NCI-H2029 treated with DMSO at 0.1 percent for 48 hours (cell line): ENCODE results near the gene CTNNB1.

Experiments used
- DNase-seq: peaks from one replicate; lab custom pipeline; 2025; lab: John Stamatoyannopoulos, UW

CTNNB1 gene

GRCh38 chr3:41198950-41199865 lies at the start of gene CTNNB1:
Gene CTNNB1 (plus strand): TSS chr3:41199505. CDS start chr3:41224069, 24,564 bp downstream.
- peak; percentile 52 for DNase-seq

GRCh38 chr3:41155834-41156233 lies 43.5 kb upstream of the CTNNB1 start:
- DNase-seq, result no peak

GRCh38 chr3:41158947-41159346 lies 40.4 kb upstream of the CTNNB1 start:
- peak; percentile 74 for DNase-seq

- no peak for DNase-seq
Observed at GRCh38 chr3:41159588-41160189, 39.6 kb upstream of the CTNNB1 start.

- DNase-seq, result no peak
Observed at GRCh38 chr3:41162541-41162940, 36.8 kb upstream of the CTNNB1 start.

GRCh38 chr3:41163006-41163405 lies 36.3 kb upstream of the CTNNB1 start:
- no peak for DNase-seq

GRCh38 chr3:41163421-41163820 lies 35.9 kb upstream of the CTNNB1 start:
- DNase-seq, result no peak

GRCh38 chr3:41164777-41165176 lies 34.5 kb upstream of the CTNNB1 start:
- no peak for DNase-seq

GRCh38 chr3:41167722-41168497 lies 31.4 kb upstream of the CTNNB1 start:
- DNase-seq, result no peak

GRCh38 chr3:41169023-41169422 lies 30.3 kb upstream of the CTNNB1 start:
- DNase-seq, result no peak

GRCh38 chr3:41173926-41174885 lies 25.1 kb upstream of the CTNNB1 start:
- DNase-seq, result no peak

- no peak for DNase-seq
Observed at GRCh38 chr3:41175365-41175764, 23.9 kb upstream of the CTNNB1 start.

GRCh38 chr3:41176596-41176995 lies 22.7 kb upstream of the CTNNB1 start:
- no peak for DNase-seq

- no peak for DNase-seq
Observed at GRCh38 chr3:41178576-41178975, 20.7 kb upstream of the CTNNB1 start.

- DNase-seq, result no peak
Observed at GRCh38 chr3:41180396-41180795, 18.9 kb upstream of the CTNNB1 start.

GRCh38 chr3:41182504-41183059 lies 16.7 kb upstream of the CTNNB1 start:
- no peak for DNase-seq

- no peak for DNase-seq
Observed at GRCh38 chr3:41184394-41184793, 14.9 kb upstream of the CTNNB1 start.

- DNase-seq, result no peak
Observed at GRCh38 chr3:41186297-41186696, 13.0 kb upstream of the CTNNB1 start.

- DNase-seq, result no peak
Observed at GRCh38 chr3:41188306-41188705, 11.0 kb upstream of the CTNNB1 start.

- DNase-seq, result no peak
Observed at GRCh38 chr3:41190509-41191284, 8.6 kb upstream of the CTNNB1 start.
